Endodermal cell (in vitro differentiated cells): ENCODE results near the gene ACTR6. TPM values are rescaled to one million over a fixed set of nuclear protein-coding genes. Genes with fewer than 3 reads are reported as not detected.
A peak's percentile ranks its signal among the peaks of the same experiment; 100 is the strongest.
"Not testable (repeated sequence)": the region's sequence is repeated elsewhere in the genome, so short reads cannot be mapped to it uniquely, and the experiment has no call there.

Source experiments
- DNase-seq: peaks from one replicate; pipeline ENCODE4 v3.0.0-alpha.2; 2017
- H3K27ac ChIP-seq: 2 replicates; pipeline ENCODE4 v1.5.1; 2013; ENCODE audit warnings: mild to moderate bottlenecking, low read depth, low read length, moderate library complexity
- H3K27me3 ChIP-seq: 2 replicates; pipeline ENCODE4 v1.6.1; 2013; ENCODE audit warnings: mild to moderate bottlenecking, low read length, moderate library complexity; ENCODE audit not compliant: insufficient read depth, control insufficient read depth, poor library complexity, severe bottlenecking
- H3K36me3 ChIP-seq: 2 replicates; pipeline ENCODE4 v1.7.0; 2013; ENCODE audit warnings: mild to moderate bottlenecking, low read length, moderate library complexity; ENCODE audit not compliant: control insufficient read depth, insufficient read depth
- H3K4me1 ChIP-seq: one replicate; pipeline ENCODE4 v1.7.0; 2013; ENCODE audit warnings: low read length; ENCODE audit not compliant: control insufficient read depth, insufficient read depth
- H3K4me3 ChIP-seq: 2 replicates; pipeline ENCODE4 v1.5.1; 2013; ENCODE audit warnings: mild to moderate bottlenecking, low read length, moderate library complexity
- H3K9ac ChIP-seq: 2 replicates; pipeline ENCODE4 v1.6.1; 2013; ENCODE audit warnings: mild to moderate bottlenecking, low read length, moderate library complexity; ENCODE audit not compliant: poor library complexity, severe bottlenecking; ENCODE audit errors: extremely low read depth
- H3K9me3 ChIP-seq: 2 replicates; pipeline ENCODE4 v1.6.1; 2013; ENCODE audit warnings: mild to moderate bottlenecking, low read length, moderate library complexity; ENCODE audit not compliant: control insufficient read depth
- H3K27ac Mint-ChIP-seq: 2 replicates; pipeline ENCODE4 v1.8.0; 2020; ENCODE audit warnings: mixed read lengths
- H3K27me3 Mint-ChIP-seq: 2 replicates; pipeline ENCODE4 v1.8.0; 2021; ENCODE audit warnings: mild to moderate bottlenecking, mixed read lengths; ENCODE audit not compliant: insufficient read depth
- H3K36me3 Mint-ChIP-seq: 2 replicates; pipeline ENCODE4 v1.8.0; 2020; ENCODE audit warnings: low read depth, mixed read lengths
- H3K4me1 Mint-ChIP-seq: 2 replicates; pipeline ENCODE4 v1.8.0; 2020; ENCODE audit warnings: mixed read lengths
- H3K4me3 Mint-ChIP-seq: 2 replicates; pipeline ENCODE4 v1.8.0; 2020; ENCODE audit warnings: mild to moderate bottlenecking, moderate library complexity, mixed read lengths
- H3K9me3 Mint-ChIP-seq: 2 replicates; pipeline ENCODE4 v1.8.0; 2020; ENCODE audit warnings: mild to moderate bottlenecking, mixed read lengths
- WGBS, 2 experiments: methylation state at CpG; one replicate each; pipeline versions ENCODE4 v1.1.5 to v1.1.7; 2013; ENCODE audit warnings: missing lambda C conversion rate in 2 of 2, mixed read lengths in 1 of 2; ENCODE audit not compliant: insufficient coverage in 1 of 2, insufficient read length in 1 of 2; 5-methylcytosine and 5-hydroxymethylcytosine counted together
- total RNA-seq, 2 donors: library from RNA; stranded (reverse); fragmentation: NEBNext Ultra II Directional in 1 of 2; extraction: Animal tissue kit (Norgen Biotek cat#: 25700) in 1 of 2; gene quantifications; 2 replicates in 1 of 2; 3 replicates in 1 of 2; pipeline ENCODE4 v1.2.1, GENCODE V29; 2021
- TF ChIP-seq, protein P1 (sequence below): fragments of 200-600 bp; sonication (generic); conservative IDR thresholded peaks from 2 replicates; pipeline ENCODE4 v1.5.0; 2021; ENCODE audit warnings: antibody characterized with exemption, mild to moderate bottlenecking

ACTR6 gene
- total RNA-seq, 2 donors from 2014 or later: 39.4 to 47.8 TPM

- no peak for DNase-seq
- no peaks in the 10 kb centered on the region for H3K9me3 Mint-ChIP-seq
- H3K4me1 Mint-ChIP-seq: no peaks in the 10 kb centered on the region
- Histone ChIP-seq H3K4me1 (no peaks in the 10 kb centered on the region), H3K4me3 (no peak overlapping the region), H3K9me3 (no peaks in the 10 kb centered on the region), H3K27ac (no peak overlapping the region), H3K9ac (no peak overlapping the region), H3K27me3 (no peaks in the 10 kb centered on the region), H3K36me3 (peaks cover 47% of the 10 kb centered on the region)
- peaks cover 29% of the 10 kb centered on the region for H3K36me3 Mint-ChIP-seq
- TF ChIP-seq, protein P1, sequence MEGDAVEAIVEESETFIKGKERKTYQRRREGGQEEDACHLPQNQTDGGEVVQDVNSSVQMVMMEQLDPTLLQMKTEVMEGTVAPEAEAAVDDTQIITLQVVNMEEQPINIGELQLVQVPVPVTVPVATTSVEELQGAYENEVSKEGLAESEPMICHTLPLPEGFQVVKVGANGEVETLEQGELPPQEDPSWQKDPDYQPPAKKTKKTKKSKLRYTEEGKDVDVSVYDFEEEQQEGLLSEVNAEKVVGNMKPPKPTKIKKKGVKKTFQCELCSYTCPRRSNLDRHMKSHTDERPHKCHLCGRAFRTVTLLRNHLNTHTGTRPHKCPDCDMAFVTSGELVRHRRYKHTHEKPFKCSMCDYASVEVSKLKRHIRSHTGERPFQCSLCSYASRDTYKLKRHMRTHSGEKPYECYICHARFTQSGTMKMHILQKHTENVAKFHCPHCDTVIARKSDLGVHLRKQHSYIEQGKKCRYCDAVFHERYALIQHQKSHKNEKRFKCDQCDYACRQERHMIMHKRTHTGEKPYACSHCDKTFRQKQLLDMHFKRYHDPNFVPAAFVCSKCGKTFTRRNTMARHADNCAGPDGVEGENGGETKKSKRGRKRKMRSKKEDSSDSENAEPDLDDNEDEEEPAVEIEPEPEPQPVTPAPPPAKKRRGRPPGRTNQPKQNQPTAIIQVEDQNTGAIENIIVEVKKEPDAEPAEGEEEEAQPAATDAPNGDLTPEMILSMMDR: no peak
- no peak overlapping the region for H3K27ac Mint-ChIP-seq
- H3K4me3 Mint-ChIP-seq: no peak overlapping the region
- H3K27me3 Mint-ChIP-seq: no peaks in the 10 kb centered on the region
These were observed 24.9 kb downstream of the ACTR6 start for GRCh38 chr12:100225491-100225890.

GRCh38 chr12:100229036-100229635 lies 28.5 kb downstream of the ACTR6 start:
- Mint-ChIP-seq H3K36me3 (peaks cover 11% of the 10 kb centered on the region), H3K27ac (no peak overlapping the region), H3K27me3 (no peaks in the 10 kb centered on the region), H3K9me3 (no peaks in the 10 kb centered on the region), H3K4me3 (no peak overlapping the region), H3K4me1 (no peaks in the 10 kb centered on the region)
- Histone ChIP-seq H3K9me3 (no peaks in the 10 kb centered on the region), H3K36me3 (peaks cover 20% of the 10 kb centered on the region), H3K27me3 (no peaks in the 10 kb centered on the region), H3K4me1 (no peaks in the 10 kb centered on the region), H3K4me3 (no peak overlapping the region), H3K9ac (no peak overlapping the region), H3K27ac (no peak overlapping the region)
- DNase-seq: peak; percentile 51
- TF ChIP-seq, protein P1: no peak
- 89 to 95% methylated on average over 4 to 5 of the region's 5 CpGs for WGBS, 2 experiments

GRCh38 chr12:100229876-100230275 lies 29.3 kb downstream of the ACTR6 start:
- Histone ChIP-seq H3K36me3 (peaks cover 13% of the 10 kb centered on the region), H3K9ac (no peak overlapping the region), H3K4me3 (no peak overlapping the region), H3K4me1 (no peaks in the 10 kb centered on the region), H3K27me3 (no peaks in the 10 kb centered on the region), H3K9me3 (no peaks in the 10 kb centered on the region), H3K27ac (no peak overlapping the region)
- Mint-ChIP-seq H3K4me1 (no peaks in the 10 kb centered on the region), H3K36me3 (peaks cover 8% of the 10 kb centered on the region), H3K27me3 (no peaks in the 10 kb centered on the region), H3K4me3 (no peak overlapping the region), H3K27ac (no peak overlapping the region), H3K9me3 (no peaks in the 10 kb centered on the region)
- 94% methylated on average over 2 to 4 of the region's 4 CpGs for WGBS, 2 experiments
- DNase-seq: no peak
- TF ChIP-seq, protein P1: no peak

GRCh38 chr12:100231873-100232272 lies 31.3 kb downstream of the ACTR6 start:
- not testable (repeated sequence) for H3K4me3 Mint-ChIP-seq, H3K4me1 Mint-ChIP-seq
- peaks cover 13% of the 10 kb centered on the region for H3K36me3 Mint-ChIP-seq

More at GRCh38 chr12:100231873-100232272, 31.3 kb downstream of the ACTR6 start:
- not testable (repeated sequence) for H3K4me3 ChIP-seq, H3K27me3 Mint-ChIP-seq, H3K27ac ChIP-seq, H3K9me3 Mint-ChIP-seq, H3K27me3 ChIP-seq, H3K9me3 ChIP-seq, H3K27ac Mint-ChIP-seq, H3K4me1 ChIP-seq, H3K9ac ChIP-seq, DNase-seq, H3K36me3 ChIP-seq
- 83 to 94% methylated on average over 2 to 3 of the region's 3 CpGs for whole genome bisulfite sequencing, 2 experiments
